IMR-90 (cell line): ENCODE data around the gene AMT. TPM values are rescaled to one million over a fixed set of nuclear protein-coding genes. Genes with fewer than 3 reads are reported as not detected.
A peak's percentile ranks its signal among the peaks of the same experiment; 100 is the strongest.

Source experiments
- ATAC-seq: fragments of 200-7000 bp; cut with Tn5 transposase; 2 replicates; pipeline ENCODE4 v1.9.1; 2020; ENCODE audit warnings: low read depth, mild to moderate bottlenecking, moderate library complexity
- BruUV-seq: library from RNA; stranded (reverse); fragments of 400-500 nt; replicated peaks from 2 replicates; lab custom pipeline; 2021; lab: Mats Ljungman, UMichigan
- CTCF ChIA-PET: fragments of 300-600 bp; formaldehyde crosslinking; extraction: SDS; loops from one replicate; lab custom pipeline; 2021; ENCODE audit warnings: antibody characterized with exemption; lab: Yijun Ruan, JAX
- POLR2A ChIA-PET: fragments of 300-600 bp; sonication (Branson Sonifier 250); formaldehyde crosslinking; loops from one replicate; lab custom pipeline; 2022; ENCODE audit warnings: antibody characterized with exemption; ENCODE audit not compliant: unreplicated experiment; lab: Charles Lee
- DNase-seq: peaks from one replicate; pipeline ENCODE4 v3.0.0; 2013
- H2AFZ ChIP-seq: replicated peaks from 2 replicates; pipeline ENCODE3; 2013; ENCODE audit warnings: low read length, mild to moderate bottlenecking; ENCODE audit not compliant: poor library complexity
- H2AK5ac ChIP-seq: 2 replicates; pipeline ENCODE4 v1.6.1; 2013; ENCODE audit warnings: low read depth, low read length, inconsistent platforms
- H2AK9ac ChIP-seq: replicated peaks from 2 replicates; pipeline ENCODE3; 2013; ENCODE audit warnings: mild to moderate bottlenecking, low read depth, low read length, moderate library complexity; ENCODE audit not compliant: poor library complexity
- H2BK120ac ChIP-seq: 2 replicates; pipeline ENCODE4 v1.6.1; 2013; ENCODE audit warnings: low read depth, low read length, inconsistent platforms
- H2BK15ac ChIP-seq: 3 replicates; pipeline ENCODE4 v1.6.1; 2013; ENCODE audit warnings: low read depth, low read length, inconsistent platforms
- H2BK20ac ChIP-seq: 2 replicates; pipeline ENCODE4 v1.6.1; 2013; ENCODE audit warnings: low read depth, mild to moderate bottlenecking, inconsistent platforms, low read length, moderate library complexity
- H2BK5ac ChIP-seq: 2 replicates; pipeline ENCODE4 v1.6.1; 2013; ENCODE audit warnings: mild to moderate bottlenecking, low read depth, low read length, inconsistent platforms; ENCODE audit not compliant: poor library complexity, severe bottlenecking
- H3K14ac ChIP-seq: replicated peaks from 2 replicates; pipeline ENCODE4 v1.6.1; 2013; ENCODE audit warnings: low read depth, low read length, inconsistent platforms
- H3K18ac ChIP-seq: 2 replicates; pipeline ENCODE4 v1.6.1; 2013; ENCODE audit warnings: low read depth, low read length, control low read depth
- H3K23ac ChIP-seq: 2 replicates; pipeline ENCODE4 v1.6.1; 2013; ENCODE audit warnings: low read depth, low read length, inconsistent platforms
- H3K27ac ChIP-seq: 2 replicates; pipeline ENCODE4 v1.5.1; 2013; ENCODE audit warnings: mild to moderate bottlenecking, control low read depth, low read length; ENCODE audit not compliant: insufficient read depth
- H3K27me3 ChIP-seq: 2 replicates; pipeline ENCODE4 v1.6.1; 2013; ENCODE audit warnings: low read length; ENCODE audit not compliant: control insufficient read depth, insufficient read depth
- H3K36me3 ChIP-seq: 2 replicates; pipeline ENCODE4 v1.6.1; 2013; ENCODE audit warnings: low read length, mixed read lengths; ENCODE audit not compliant: control insufficient read depth, insufficient read depth
- H3K4ac ChIP-seq: 2 replicates; pipeline ENCODE4 v1.6.1; 2013; ENCODE audit warnings: low read depth, low read length, inconsistent platforms
- H3K4me1 ChIP-seq: 2 replicates; pipeline ENCODE4 v1.6.1; 2013; ENCODE audit warnings: low read length, mixed read lengths; ENCODE audit not compliant: control insufficient read depth, insufficient read depth
- H3K4me2 ChIP-seq: 2 replicates; pipeline ENCODE4 v1.6.1; 2013; ENCODE audit warnings: low read depth, mild to moderate bottlenecking, control low read depth, low read length, moderate library complexity
- H3K4me3 ChIP-seq: 2 replicates; pipeline ENCODE4 v1.5.1; 2013; ENCODE audit warnings: low read depth, mild to moderate bottlenecking, control low read depth, low read length, moderate library complexity; ENCODE audit not compliant: insufficient read depth
- H3K56ac ChIP-seq: 2 replicates; pipeline ENCODE4 v1.6.1; 2013; ENCODE audit warnings: low read length, inconsistent platforms; ENCODE audit not compliant: insufficient read depth; ENCODE audit errors: extremely low read depth
- H3K79me1 ChIP-seq, 2 experiments: 2 replicates each; pipeline ENCODE4 v1.6.1; 2013; ENCODE audit warnings: low read length in 2 of 2, inconsistent platforms in 1 of 2, low read depth in 1 of 2
- H3K9ac ChIP-seq: 2 replicates; pipeline ENCODE4 v1.6.1; 2013; ENCODE audit warnings: low read depth, low read length, control low read depth
- H3K9me1 ChIP-seq: 2 replicates; pipeline ENCODE4 v1.6.1; 2013; ENCODE audit warnings: low read length, inconsistent platforms; ENCODE audit not compliant: insufficient read depth
- H3K9me3 ChIP-seq: 2 replicates; pipeline ENCODE4 v1.6.1; 2013; ENCODE audit warnings: low read length; ENCODE audit not compliant: control insufficient read depth, insufficient read depth
- H4K20me1 ChIP-seq: 2 replicates; pipeline ENCODE4 v1.6.1; 2013; ENCODE audit warnings: low read length, inconsistent platforms; ENCODE audit not compliant: insufficient read depth
- H4K5ac ChIP-seq: 2 replicates; pipeline ENCODE4 v1.6.1; 2013; ENCODE audit warnings: mild to moderate bottlenecking, low read depth, low read length, control low read depth
- H4K8ac ChIP-seq, 2 experiments: 2 replicates each; pipeline ENCODE4 v1.6.1; 2013; ENCODE audit warnings: low read depth in 2 of 2, low read length in 2 of 2, control low read depth in 1 of 2, inconsistent platforms in 1 of 2
- H4K91ac ChIP-seq: 2 replicates; pipeline ENCODE4 v1.6.1; 2013; ENCODE audit warnings: low read depth, low read length, inconsistent platforms; ENCODE audit not compliant: insufficient read depth
- BHLHE40 ChIP-seq: fragments of 150-350 bp; IDR thresholded peaks from 2 replicates; pipeline ENCODE4 v1.6.1; 2016; ENCODE audit warnings: mild to moderate bottlenecking, low read depth, low read length
- CEBPB ChIP-seq: IDR thresholded peaks from 2 replicates; pipeline ENCODE4 v1.6.1; 2012; ENCODE audit warnings: low read depth, low read length, improper control_type of control experiment
- CHD1 ChIP-seq: IDR thresholded peaks from 2 replicates; pipeline ENCODE4 v1.6.1; 2012; ENCODE audit warnings: low read depth, low read length, improper control_type of control experiment
- FOS ChIP-seq: fragments of 150-350 bp; IDR thresholded peaks from 2 replicates; pipeline ENCODE4 v1.6.1; 2016; ENCODE audit warnings: low read depth, low read length
- MAFK ChIP-seq: IDR thresholded peaks from 2 replicates; pipeline ENCODE4 v1.6.1; 2012; ENCODE audit warnings: low read depth, low read length, improper control_type of control experiment
- MAZ ChIP-seq: IDR thresholded peaks from 2 replicates; pipeline ENCODE4 v1.6.1; 2012; ENCODE audit warnings: low read depth, mild to moderate bottlenecking, low read length, improper control_type of control experiment, moderate library complexity, borderline replicate concordance
- MXI1 ChIP-seq: IDR thresholded peaks from 2 replicates; pipeline ENCODE4 v1.6.1; 2012; ENCODE audit warnings: low read depth, mild to moderate bottlenecking, low read length, moderate library complexity, borderline replicate concordance
- POLR2A ChIP-seq: IDR thresholded peaks from 2 replicates; pipeline ENCODE4 v1.6.1; 2012; ENCODE audit warnings: mild to moderate bottlenecking, low read depth, low read length
- RAD21 ChIP-seq: IDR thresholded peaks from 2 replicates; pipeline ENCODE4 v1.6.1; 2012; ENCODE audit warnings: low read length, improper control_type of control experiment
- RCOR1 ChIP-seq: IDR thresholded peaks from 2 replicates; pipeline ENCODE4 v1.6.1; 2012; ENCODE audit warnings: mild to moderate bottlenecking, low read length, improper control_type of control experiment; ENCODE audit not compliant: insufficient replicate concordance
- WGBS, 2 experiments: methylation state at CpG; one replicate each; pipeline versions ENCODE4 v1.1.5 to v1.1.7; 2013; ENCODE audit warnings: missing lambda C conversion rate in 2 of 2; ENCODE audit not compliant: insufficient read length in 1 of 2; ENCODE audit errors: extremely low coverage in 2 of 2; 5-methylcytosine and 5-hydroxymethylcytosine counted together
- dilution Hi-C: fragments of 300-500 bp; cut with HindIII; formaldehyde crosslinking; loops from one replicate; pipeline ENCODE4 v1.14.3; 2018; ENCODE audit warnings: low sequenced_read_pairs; ENCODE audit not compliant: unreplicated experiment
- in situ Hi-C: fragments of 300-500 bp; cut with MboI; formaldehyde crosslinking; loops from 3 replicates; pipeline ENCODE4 v1.14.3; 2019; ENCODE audit warnings: low sequenced_read_pairs, inconsistent platforms, mixed read lengths
- intact Hi-C: fragments of 100-400 bp; cut with micrococcal nuclease; formaldehyde crosslinking; loops from 2 replicates; pipeline ENCODE4 v1.10.0; 2022
- polyA plus RNA-seq, 3 experiments: library from polyadenylated mRNA; depleted of rRNA; stranded (reverse); fragments of >200 nt; gene quantifications; 2 replicates each; pipeline ENCODE4 v1.2.3, GENCODE V29; 2012; ENCODE audit warnings: low replicate concordance in 1 of 3
- total RNA-seq: library from RNA; depleted of rRNA; stranded (reverse); fragments of >200 nt; gene quantifications from 2 replicates; pipeline ENCODE4 v1.2.3, GENCODE V29; 2012

AMT gene
- total and polyA plus RNA-seq, 2 of the 4 experiments (the other 2 are of a cell fraction), result 0.36 to 5.5 TPM

GRCh38 chr3:49416867-49417266 is 5.4 kb downstream of the AMT start:
- intact Hi-C loops (no loop called here), in situ Hi-C loops (no loop called here), dilution Hi-C loops (no loop called here)
- ChIA-PET POLR2A (no interaction called here), CTCF (interaction anchor here (0.6 kb wide), 1 partner anchor 83 kb away, joined by 4 read pairs; no protein-coding TSS in a partner anchor)
- Histone ChIP-seq H3K4me3 (no peak overlapping the region), H4K8ac (no peak overlapping the region), H2AK5ac (peak overlapping the region; percentile 29; the same call in 1 of the 2 replicates), H3K56ac (no peak overlapping the region), H4K20me1 (peaks cover 9% of the 10 kb centered on the region), H2BK120ac (no peak overlapping the region), H3K27ac (no peak overlapping the region), H3K18ac (no peak overlapping the region), H3K79me1 (peaks cover 16 to 79% of the 10 kb centered on the region in 2 experiments; a peak in 3 of 4 replicates), H3K36me3 (peaks cover 33% of the 10 kb centered on the region), H3K4me1 (peaks cover 20% of the 10 kb centered on the region), H3K23ac (no peak overlapping the region), H3K4me2 (no peak overlapping the region), H3K9ac (no peak overlapping the region), H2AFZ (no peak overlapping the region), H3K9me3 (no peaks in the 10 kb centered on the region), H4K5ac (no peak overlapping the region), H3K9me1 (peaks cover 58% of the 10 kb centered on the region), H2AK9ac (no peak overlapping the region), H2BK15ac (no peak overlapping the region), H3K4ac (no peak overlapping the region), H2BK5ac (no peak overlapping the region), H3K27me3 (no peaks in the 10 kb centered on the region), H2BK20ac (no peak overlapping the region), H3K14ac (no peak overlapping the region), H4K91ac (no peak overlapping the region)
- WGBS, 2 experiments, result no CpG with 5 or more reads among the region's 2 CpGs
- TF ChIP-seq POLR2A, result no peak
- no peak for TF ChIP-seq FOS
- TF ChIP-seq BHLHE40, result no peak
- TF ChIP-seq RAD21, result no peak
- TF ChIP-seq CEBPB, result no peak
- no peak for TF ChIP-seq MAFK
- no peak for TF ChIP-seq CHD1
- TF ChIP-seq RCOR1, result no peak
- no peak for TF ChIP-seq MXI1
- TF ChIP-seq MAZ, result no peak
- DNase-seq (no peak), ATAC-seq (no peak)
- BruUV-seq, result no TSS peak
